Heart left ventricle (tissue), 16 donors: Measurements from ENCODE around the gene DNM1. TPM values are rescaled to one million over a fixed set of nuclear protein-coding genes. Genes with fewer than 3 reads are reported as not detected.

Experiments used
- ATAC-seq, 4 donors: fragments of 200-7000 bp; cut with Tn5 transposase; one replicate each; pipeline ENCODE4 v1.9.1; 2020 to 2022; ENCODE audit warnings: moderate library complexity in 4 of 4, mild to moderate bottlenecking in 3 of 4, moderate number of reproducible peaks in 1 of 4
- DNase-seq, 5 donors: peaks; one replicate each; pipeline ENCODE4 v3.0.0-alpha.2; 2020
- H3K27ac ChIP-seq, 12 donors: fragments of 200-600 bp; sonication (generic) in 4 of 12; one replicate each; pipeline versions ENCODE4 v1.5.0 to v1.8.0; 2016 to 2022; ENCODE audit warnings: mild to moderate bottlenecking in 2 of 12
- H3K27me3 ChIP-seq, 9 donors: fragments of 200-600 bp; sonication (generic) in 2 of 9; one replicate each; pipeline versions ENCODE4 v1.5.1 to v1.8.0; 2016 to 2022; ENCODE audit warnings: mild to moderate bottlenecking in 3 of 9
- H3K36me3 ChIP-seq, 9 donors: fragments of 200-600 bp; sonication (generic) in 2 of 9; one replicate each; pipeline versions ENCODE4 v1.5.0 to v1.8.0; 2018 to 2022; ENCODE audit warnings: mild to moderate bottlenecking in 2 of 9
- H3K4me1 ChIP-seq, 12 donors: fragments of 200-600 bp; sonication (generic) in 4 of 12; one replicate each; pipeline versions ENCODE4 v1.5.0 to v1.8.0; 2016 to 2022; ENCODE audit warnings: mild to moderate bottlenecking in 3 of 12
- H3K4me3 ChIP-seq, 12 donors: fragments of 200-600 bp; sonication (generic) in 4 of 12; one replicate each; pipeline versions ENCODE4 v1.5.0 to v1.8.0; 2017 to 2022; ENCODE audit warnings: mild to moderate bottlenecking in 9 of 12, moderate library complexity in 4 of 12
- H3K9me3 ChIP-seq, 12 donors: fragments of 200-600 bp; sonication (generic) in 4 of 12; one replicate each; pipeline versions ENCODE4 v1.5.0 to v1.8.0; 2016 to 2022; ENCODE audit warnings: mild to moderate bottlenecking in 1 of 12
- POLR2A ChIP-seq, 2 donors: fragments of 450-650 bp; IDR thresholded peaks; one replicate each; pipeline ENCODE4 v1.6.1; 2017; ENCODE audit warnings: antibody characterized with exemption in 2 of 2, mild to moderate bottlenecking in 2 of 2, moderate library complexity in 2 of 2
- WGBS, 4 donors: extraction: QIAGEN DNeasy Blood & Tissue Kit in 2 of 4; methylation state at CpG; one replicate each; pipeline versions ENCODE4 v1.1.5 to v1.1.7; 2013 to 2018; 5-methylcytosine and 5-hydroxymethylcytosine counted together
- intact Hi-C, 10 donors: fragments of 100-400 bp; cut with DNase I; formaldehyde crosslinking; loops; one replicate each; pipeline versions ENCODE4 v1.11.1 to v1.14.2; 2022
- polyA plus RNA-seq, 2 donors: library from polyadenylated mRNA; stranded (reverse); fragments of 200-250 nt; gene quantifications; one replicate each; pipeline ENCODE4 v1.2.3, GENCODE V29; 2013
- total RNA-seq, 9 donors: library from RNA; depleted of rRNA in 2 of 9; stranded (reverse); fragments of >200 nt in 2 of 9; fragmentation: NEBNext Ultra II Directional in 3 of 9; extraction: Animal tissue kit (Norgen Biotek cat#: 25700) in 3 of 9; gene quantifications; one replicate each; pipeline versions ENCODE4 v1.1.0 to v1.2.4, GENCODE V29; 2016 to 2023
- TF ChIP-seq, protein P1 (sequence below), 12 donors: fragments of 200-600 bp; sonication (generic) in 4 of 12; IDR thresholded peaks; one replicate each; pipeline versions ENCODE4 v1.5.0 to v1.8.0; 2018 to 2022; ENCODE audit warnings: antibody characterized with exemption in 12 of 12, mild to moderate bottlenecking in 5 of 12
- donor health status: ischemic (EF 13 %, LVEDD 7.1; RV severe dilation, severe dysfunction).
- donor health status: healthy with polysubstance abuse.
- donor health status: DM: no; HTN: yes; CAD: no.
- donor health status: DM: no; HTN: no; CAD: no.
- donor health status: ischemic (EF 25% LVEDD 6.9; RV normal size, moderate dysfunction).
- donor health status: ischemic (EF 25% LVEDD 5.7; RV mildly dilated, moderate dysfunction).
- donor health status: healthy.
- donor health status: DM: yes; HTN: yes; CAD: no.
- donor health status: ischemic (EF 35%, LVEDD 5.7; RV mildly dilated, moderate dysfunction).
- donor health status: nonischemic (EF 11% LVEDD 7.7; RV severe dilation, severe dysfunction).
- donor health status: DM: yes; HTN: yes; CAD: no.
- donor health status: PGD.
- donor health status: ischemic (EF 29% LVEDD 5.4; RV normal size, mild dysfunction).
- donor health status: nonischemic (EF 23%, LVEDD 6.1; RV moderate dilation, normal function).

DNM1 gene
- total and polyA plus RNA-seq, 11 donors = 1.6 to 17.2 (median 3.6) TPM

DNA sequence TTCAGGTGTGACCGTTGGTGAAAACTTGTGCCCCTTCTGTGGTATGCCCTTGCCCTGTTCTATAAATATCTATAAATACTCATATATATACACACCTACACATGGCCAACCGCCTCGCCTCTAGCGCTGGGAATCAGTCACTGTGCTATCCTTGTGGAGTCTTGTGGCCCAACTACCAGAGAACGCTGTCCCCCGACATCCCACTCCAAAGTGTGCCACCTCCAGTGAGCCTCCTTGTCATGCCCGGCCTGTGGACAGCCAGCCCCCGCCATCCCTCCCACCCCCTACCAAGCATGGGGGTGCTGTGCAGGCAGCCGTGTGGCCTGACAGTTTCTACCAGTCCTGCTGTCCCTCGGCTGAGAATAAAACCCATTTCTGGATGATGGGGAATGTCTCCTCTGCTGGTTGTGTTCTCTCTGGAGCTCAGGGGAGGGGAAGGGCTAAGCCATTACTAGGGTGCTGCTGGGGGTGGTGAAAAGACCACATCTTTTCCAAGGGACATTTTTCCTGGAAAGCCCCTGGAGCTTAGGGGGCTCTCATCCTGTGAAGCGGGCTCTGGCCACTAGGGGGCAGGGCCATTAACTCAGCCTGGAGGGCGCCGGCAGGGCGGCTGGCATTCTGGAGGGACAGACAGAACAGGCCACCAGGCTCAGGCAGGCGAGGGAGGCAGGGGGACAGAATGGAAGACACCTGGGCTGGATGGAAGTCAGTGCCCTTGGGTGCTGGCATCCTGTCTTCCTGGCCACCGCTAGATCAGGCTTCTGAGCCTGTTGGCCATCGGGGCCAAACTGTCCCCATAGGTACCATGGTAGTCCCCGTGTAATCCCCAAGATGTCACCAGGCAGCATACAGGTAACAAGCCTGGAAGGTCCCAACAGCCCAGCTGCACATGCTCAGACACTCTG, 51.9 kb downstream of the DNM1 start:
- DNase-seq (peak; percentile 50 to 82 (median 62)), ATAC-seq (peak; percentile 18 to 70 (median 62))
- Histone ChIP-seq H3K9me3 (no peaks in the 10 kb centered on the region), H3K4me3 (no peak overlapping the region), H3K36me3 (peaks cover 0 to 49% (median 41%) of the 10 kb centered on the region in 9 donors), H3K27me3 (peaks cover 0 to 10% (median 0%) of the 10 kb centered on the region in 9 donors), H3K4me1 (peaks cover 0 to 18% (median 8%) of the 10 kb centered on the region in 12 donors), H3K27ac (no peak overlapping the region)
- TF ChIP-seq, protein P1, sequence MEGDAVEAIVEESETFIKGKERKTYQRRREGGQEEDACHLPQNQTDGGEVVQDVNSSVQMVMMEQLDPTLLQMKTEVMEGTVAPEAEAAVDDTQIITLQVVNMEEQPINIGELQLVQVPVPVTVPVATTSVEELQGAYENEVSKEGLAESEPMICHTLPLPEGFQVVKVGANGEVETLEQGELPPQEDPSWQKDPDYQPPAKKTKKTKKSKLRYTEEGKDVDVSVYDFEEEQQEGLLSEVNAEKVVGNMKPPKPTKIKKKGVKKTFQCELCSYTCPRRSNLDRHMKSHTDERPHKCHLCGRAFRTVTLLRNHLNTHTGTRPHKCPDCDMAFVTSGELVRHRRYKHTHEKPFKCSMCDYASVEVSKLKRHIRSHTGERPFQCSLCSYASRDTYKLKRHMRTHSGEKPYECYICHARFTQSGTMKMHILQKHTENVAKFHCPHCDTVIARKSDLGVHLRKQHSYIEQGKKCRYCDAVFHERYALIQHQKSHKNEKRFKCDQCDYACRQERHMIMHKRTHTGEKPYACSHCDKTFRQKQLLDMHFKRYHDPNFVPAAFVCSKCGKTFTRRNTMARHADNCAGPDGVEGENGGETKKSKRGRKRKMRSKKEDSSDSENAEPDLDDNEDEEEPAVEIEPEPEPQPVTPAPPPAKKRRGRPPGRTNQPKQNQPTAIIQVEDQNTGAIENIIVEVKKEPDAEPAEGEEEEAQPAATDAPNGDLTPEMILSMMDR (IDR thresholded peaks at IDR 0.05) = peak; percentile 69 to 85 (median 80)
- TF ChIP-seq POLR2A (IDR thresholded peaks at IDR 0.05) = peak in 1 of 2 donors; percentile 15
- intact Hi-C loops = loop anchor here in 1 of 10 donors (10.0 kb wide), 1 partner anchor 50 kb away; the partner anchor contains the start of gene DNM1
- WGBS, 4 donors = 63 to 78% (median 65%) methylated on average over 11 to 18 of the region's 18 CpGs

DNA sequence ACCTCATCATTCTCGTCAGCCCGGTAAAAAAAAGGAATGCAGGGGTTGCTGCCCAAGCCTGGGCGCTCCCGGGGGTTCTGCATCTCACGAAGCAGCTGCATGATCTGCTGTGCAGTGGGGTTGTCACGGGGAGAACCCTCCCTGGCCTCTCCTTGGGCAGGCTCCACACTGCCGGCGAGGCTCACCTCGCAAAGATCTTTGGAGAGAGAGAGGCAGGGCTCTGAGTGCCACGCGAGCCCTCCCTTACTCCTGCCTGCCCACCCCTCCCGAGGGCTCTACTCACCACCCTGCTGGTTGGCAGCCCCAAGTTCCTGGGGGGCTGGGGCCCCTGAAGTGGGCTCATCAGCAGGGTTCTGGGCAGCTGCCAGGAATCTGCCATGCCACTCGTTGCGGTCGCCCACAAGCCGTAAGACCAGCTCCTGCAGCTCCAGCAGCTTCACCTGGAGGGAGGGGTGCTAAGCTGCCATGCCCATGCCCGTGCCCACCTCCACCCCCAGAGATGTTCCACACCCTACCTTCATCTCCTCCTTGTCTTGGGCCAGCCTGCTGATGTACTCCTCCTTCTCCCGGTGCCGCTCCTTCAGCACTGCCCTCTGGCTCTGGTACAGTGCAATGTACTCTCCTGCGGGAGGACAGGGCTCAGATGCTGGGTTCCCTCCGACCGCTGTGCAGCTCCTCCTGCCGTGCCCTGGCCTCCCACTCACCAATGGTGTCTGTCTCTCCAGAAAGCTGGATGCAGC, 54.1 kb downstream of the DNM1 start:
- H3K9me3 ChIP-seq = no peaks in the 10 kb centered on the region
- DNase-seq (no peak), ATAC-seq (peak in 1 of 4 donors; percentile 5)
- TF ChIP-seq, protein P1 (IDR thresholded peaks at IDR 0.05) = no peak
- TF ChIP-seq POLR2A (IDR thresholded peaks at IDR 0.05) = no peak
- 81 to 94% (median 84%) methylated on average over 11 to 23 of the region's 23 CpGs for WGBS, 4 donors
- peaks cover 4 to 70% (median 62%) of the 10 kb centered on the region in 9 donors for H3K36me3 ChIP-seq
- intact Hi-C loops = loop anchor here in 2 of 10 donors (2.0 to 10.0 kb wide), 2 partner anchors 18 to 52 kb away; partner anchors contain the start of gene DNM1 (in 1 of the 2)
- H3K4me3 ChIP-seq = no peak overlapping the region
- no peak overlapping the region for H3K27ac ChIP-seq
- no peaks in the 10 kb centered on the region for H3K27me3 ChIP-seq
- peaks cover 0 to 3% (median 0%) of the 10 kb centered on the region in 12 donors for H3K4me1 ChIP-seq

DNA sequence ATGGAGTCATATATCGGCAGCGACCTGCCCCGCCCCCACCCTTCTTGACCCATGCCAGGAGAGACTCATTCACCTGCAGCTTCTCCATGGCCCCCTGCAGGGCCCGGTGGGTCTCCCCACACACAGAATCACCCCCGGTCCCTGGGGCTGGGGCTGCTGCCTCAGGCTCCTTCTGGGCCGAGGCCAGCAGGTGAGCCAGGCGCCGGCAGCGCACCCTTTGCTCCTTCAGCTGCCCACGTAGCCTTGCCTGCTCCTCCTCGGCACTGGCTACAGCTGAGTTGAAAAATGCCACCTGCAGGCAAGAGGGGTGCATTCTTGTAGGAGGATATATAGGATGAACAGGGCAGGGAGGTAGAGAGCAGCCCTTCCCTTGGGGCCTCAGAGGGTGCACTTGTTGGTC, 54.7 kb downstream of the DNM1 start:
- WGBS, 4 donors = 89 to 100% (median 91%) methylated on average over 1 to 11 of the region's 11 CpGs
- H3K36me3 ChIP-seq = peaks cover 4 to 77% (median 69%) of the 10 kb centered on the region in 9 donors
- H3K4me1 ChIP-seq = peaks cover 0 to 3% (median 0%) of the 10 kb centered on the region in 12 donors
- intact Hi-C loops = loop anchor here in 2 of 10 donors (2.0 to 10.0 kb wide), 2 partner anchors 17 to 53 kb away; partner anchors contain the start of gene DNM1 (in 1 of the 2)
- ATAC-seq = no peak
- no peak overlapping the region for H3K27ac ChIP-seq
- TF ChIP-seq, protein P1 (IDR thresholded peaks at IDR 0.05) = no peak
- no peak for TF ChIP-seq POLR2A (IDR thresholded peaks at IDR 0.05)
- no peak for DNase-seq
- no peaks in the 10 kb centered on the region for H3K27me3 ChIP-seq
- H3K4me3 ChIP-seq = no peak overlapping the region
- no peaks in the 10 kb centered on the region for H3K9me3 ChIP-seq
